Breast epithelium (tissue), 4 donors: ENCODE results near the gene FAM135A. TPM values are rescaled to one million over a fixed set of nuclear protein-coding genes. Genes with fewer than 3 reads are reported as not detected.

Experiments
- DNase-seq, 2 donors: peaks; one replicate each; pipeline ENCODE4 v3.0.0-alpha.2; 2019; ENCODE audit warnings: low spot score in 2 of 2
- H3K27ac ChIP-seq, 2 donors: fragments of 200-600 bp; sonication (generic) in 1 of 2; one replicate each; pipeline ENCODE4 v1.5.1; 2016 to 2019; ENCODE audit warnings: mild to moderate bottlenecking in 1 of 2
- H3K27me3 ChIP-seq, 2 donors: fragments of 200-600 bp; sonication (generic) in 1 of 2; one replicate each; pipeline versions ENCODE4 v1.5.1 to v1.6.0; 2017 to 2019; ENCODE audit warnings: control low read depth in 1 of 2, mild to moderate bottlenecking in 1 of 2
- H3K36me3 ChIP-seq: fragments of 200-600 bp; one replicate; pipeline ENCODE4 v1.5.1; 2019
- H3K4me1 ChIP-seq, 2 donors: fragments of 200-600 bp; sonication (generic); one replicate each; pipeline ENCODE4 v1.5.1; 2016 to 2019; ENCODE audit warnings: control low read depth in 1 of 2
- H3K4me3 ChIP-seq, 3 donors: fragments of 200-600 bp; sonication (generic); 1 replicate in 2 of 3; 2 replicates in 1 of 3; pipeline ENCODE4 v1.5.1; 2016 to 2019; ENCODE audit warnings: mild to moderate bottlenecking in 3 of 3, moderate library complexity in 2 of 3
- H3K9me3 ChIP-seq, 2 donors: fragments of 200-600 bp; sonication (generic) in 1 of 2; one replicate each; pipeline ENCODE4 v1.5.1; 2016 to 2019; ENCODE audit warnings: control low read depth in 1 of 2
- CTCF ChIP-seq, 3 donors: fragments of 450-650 bp; IDR thresholded peaks; one replicate each; pipeline ENCODE4 v1.5.1; 2016 to 2017; ENCODE audit warnings: antibody characterized with exemption in 3 of 3, mild to moderate bottlenecking in 3 of 3, moderate library complexity in 3 of 3
- POLR2A ChIP-seq: fragments of 450-650 bp; IDR thresholded peaks from one replicate; pipeline ENCODE4 v1.6.1; 2016; ENCODE audit warnings: antibody characterized with exemption, mild to moderate bottlenecking, moderate library complexity
- POLR2AphosphoS5 ChIP-seq, 3 donors: sonication (generic); formaldehyde crosslinking; IDR thresholded peaks; one replicate each; pipeline ENCODE4 v1.6.1; 2017; ENCODE audit warnings: antibody characterized with exemption in 3 of 3
- intact Hi-C: fragments of 100-400 bp; cut with DNase I; formaldehyde crosslinking; loops from one replicate; pipeline ENCODE4 v1.15.1; 2023; ENCODE audit warnings: low total_unique reads
- total RNA-seq, 3 donors: library from RNA; depleted of rRNA; stranded (reverse); fragments of >200 nt; gene quantifications; one replicate each; pipeline ENCODE4 v1.1.0, GENCODE V29; 2016

FAM135A gene
- total RNA-seq, 3 donors from 2014 or later, result 25.9 to 34.2 (median 30.2) TPM

GRCh38 chr6:70563530-70563929, 150.2 kb downstream of the FAM135A start:
- no peaks in the 10 kb centered on the region for H3K36me3 ChIP-seq
- intact Hi-C loops, result no loop called here
- no peaks in the 10 kb centered on the region for H3K27me3 ChIP-seq
- no peak for TF ChIP-seq CTCF (IDR thresholded peaks at IDR 0.05)
- TF ChIP-seq POLR2A, result no peak
- TF ChIP-seq POLR2AphosphoS5 (IDR thresholded peaks at IDR 0.05), result no peak
- DNase-seq, result no peak
- no peak overlapping the region for H3K4me3 ChIP-seq
- H3K27ac ChIP-seq, result no peak overlapping the region
- no peaks in the 10 kb centered on the region for H3K9me3 ChIP-seq
- H3K4me1 ChIP-seq, result no peaks in the 10 kb centered on the region

GRCh38 chr6:70566751-70567382, 153.6 kb downstream of the FAM135A start, which contains the start of gene SDHAF4:
Gene SDHAF4, plus strand, starts transcription at chr6:70566930. Its CDS starts 11 bp downstream, at chr6:70566941.
- DNase-seq, result peak; percentile 83 to 91
- no peaks in the 10 kb centered on the region for H3K4me1 ChIP-seq
- H3K27me3 ChIP-seq, result no peaks in the 10 kb centered on the region
- peak within 1 kb of the TSS; percentile 84 to 94 for H3K27ac ChIP-seq
- TF ChIP-seq CTCF (IDR thresholded peaks at IDR 0.05), result peak in 1 of 3 donors; percentile 8
- peak; percentile 57 to 79 (median 79) for TF ChIP-seq POLR2AphosphoS5 (IDR thresholded peaks at IDR 0.05)
- peak; percentile 64 for TF ChIP-seq POLR2A
- no peaks in the 10 kb centered on the region for H3K36me3 ChIP-seq
- intact Hi-C loops, result no loop called here
- peak within 1 kb of the TSS; percentile 69 to 97 (median 88) for H3K4me3 ChIP-seq
- no peaks in the 10 kb centered on the region for H3K9me3 ChIP-seq

GRCh38 chr6:70574643-70575042, 161.3 kb downstream of the FAM135A start:
- H3K27ac ChIP-seq, result no peak overlapping the region
- H3K4me1 ChIP-seq, result no peaks in the 10 kb centered on the region
- H3K9me3 ChIP-seq, result no peaks in the 10 kb centered on the region
- intact Hi-C loops, result no loop called here
- DNase-seq, result no peak
- no peak overlapping the region for H3K4me3 ChIP-seq
- no peaks in the 10 kb centered on the region for H3K27me3 ChIP-seq
- no peaks in the 10 kb centered on the region for H3K36me3 ChIP-seq
- TF ChIP-seq CTCF (IDR thresholded peaks at IDR 0.05) (no peak), POLR2A (no peak), POLR2AphosphoS5 (IDR thresholded peaks at IDR 0.05) (no peak)

GRCh38 chr6:70575899-70576495, 162.7 kb downstream of the FAM135A start:
- Histone ChIP-seq H3K9me3 (no peaks in the 10 kb centered on the region), H3K27me3 (no peaks in the 10 kb centered on the region), H3K4me3 (no peak overlapping the region), H3K27ac (no peak overlapping the region), H3K4me1 (no peaks in the 10 kb centered on the region), H3K36me3 (no peaks in the 10 kb centered on the region)
- intact Hi-C loops, result no loop called here
- DNase-seq, result no peak
- TF ChIP-seq POLR2AphosphoS5 (IDR thresholded peaks at IDR 0.05) (no peak), CTCF (IDR thresholded peaks at IDR 0.05) (no peak), POLR2A (no peak)

- Histone ChIP-seq H3K36me3 (peaks cover 10% of the 10 kb centered on the region), H3K27me3 (no peaks in the 10 kb centered on the region), H3K4me3 (no peak overlapping the region), H3K4me1 (no peaks in the 10 kb centered on the region), H3K9me3 (no peaks in the 10 kb centered on the region), H3K27ac (no peak overlapping the region)
- no peak for DNase-seq
- intact Hi-C loops, result no loop called here
- no peak for TF ChIP-seq POLR2AphosphoS5 (IDR thresholded peaks at IDR 0.05)
- no peak for TF ChIP-seq CTCF (IDR thresholded peaks at IDR 0.05)
These were observed 172.8 kb downstream of the FAM135A start for GRCh38 chr6:70586114-70586513.
